GM12892 (cell line): ENCODE results near the gene YARS1.
A peak's percentile ranks its signal among the peaks of the same experiment; 100 is the strongest.

ENCODE experiments used
- DNase-seq: peaks from one replicate; pipeline ENCODE4 v3.0.0; 2011; ENCODE audit not compliant: insufficient read length
- FAIRE-seq: peaks from 2 replicates; lab custom pipeline; 2011; peaks lifted over from hg19 to GRCh38; lab: Jason Lieb, UNC
- POLR2A ChIP-seq: IDR thresholded peaks from 2 replicates; pipeline ENCODE4 v1.6.1; 2011; ENCODE audit warnings: low read depth, low read length, control low read depth
- POLR2AphosphoS5 ChIP-seq: IDR thresholded peaks from 2 replicates; pipeline ENCODE4 v1.6.1; 2011; ENCODE audit warnings: low read depth, low read length, control low read depth
- TAF1 ChIP-seq: IDR thresholded peaks from 2 replicates; pipeline ENCODE4 v1.6.1; 2011; ENCODE audit warnings: low read depth, mild to moderate bottlenecking, control low read depth, low read length, borderline replicate concordance

The YARS1 gene

DNA sequence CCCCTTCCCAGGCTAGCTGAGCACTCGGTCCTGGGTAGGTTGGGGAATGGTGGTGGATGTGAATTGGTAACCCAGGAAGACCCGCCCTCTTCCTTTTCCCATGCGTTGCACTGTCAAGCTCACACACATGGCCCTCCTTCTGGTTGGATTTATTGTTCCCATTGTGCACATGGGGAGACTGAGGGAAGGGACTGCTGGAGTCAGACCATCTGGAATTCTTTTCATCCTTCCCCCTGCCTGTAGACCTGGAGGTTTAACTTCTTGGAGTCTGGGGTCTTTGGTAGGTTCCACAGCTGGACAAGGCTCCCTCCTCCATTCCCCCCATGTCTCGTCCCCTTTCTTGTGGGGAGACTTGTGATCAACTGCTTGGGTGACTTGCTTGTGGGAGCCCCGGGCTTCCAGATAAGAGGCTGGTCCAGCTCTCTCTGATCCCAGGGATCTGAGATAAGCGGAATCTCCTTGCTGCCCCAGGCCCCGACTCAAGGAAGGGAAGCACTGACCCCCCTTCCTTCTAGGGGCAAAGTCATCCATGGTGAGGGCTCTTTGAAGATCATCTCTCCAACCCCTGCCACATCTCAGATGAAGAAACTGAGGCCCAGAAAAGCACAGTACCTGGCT, 58.9 kb downstream of the YARS1 start:
- DNase-seq (no peak), FAIRE-seq (no peak)
- TF ChIP-seq POLR2A (no peak), TAF1 (no peak), POLR2AphosphoS5 (no peak)

DNA sequence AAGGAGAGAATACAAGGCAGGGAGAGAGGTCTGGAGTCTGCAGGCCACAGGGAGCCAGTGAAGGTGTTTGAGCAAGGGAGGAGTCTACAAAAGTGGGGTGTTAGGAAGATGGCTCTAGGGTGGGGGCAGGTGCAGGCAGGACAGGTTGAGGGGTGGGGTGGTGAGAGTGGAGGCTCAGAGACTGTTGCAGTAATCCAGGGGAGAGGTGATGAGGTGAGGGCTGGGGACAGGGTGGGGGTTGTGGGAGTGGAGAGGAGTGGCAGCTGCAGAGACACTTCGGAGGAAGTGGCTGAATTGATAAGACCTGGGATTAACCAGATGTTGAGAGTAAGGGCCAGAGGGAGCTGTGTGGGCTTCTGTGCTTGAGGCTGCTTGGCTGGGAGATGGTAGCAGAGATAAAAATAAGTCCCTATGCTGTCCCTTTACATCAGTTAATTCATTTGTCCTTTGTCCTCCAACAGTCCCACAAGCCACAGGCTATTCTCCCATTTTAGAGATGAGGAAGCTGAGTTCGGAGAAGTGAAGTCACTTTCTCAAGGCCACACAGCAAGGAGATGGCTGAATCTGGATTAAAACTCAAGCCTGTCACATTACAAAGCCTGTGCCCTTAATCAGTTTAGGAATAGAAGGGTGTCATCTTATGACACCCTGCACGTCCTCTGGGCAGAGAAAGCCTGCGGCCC, 59.8 kb downstream of the YARS1 start:
- TF ChIP-seq POLR2A: no peak
- TF ChIP-seq TAF1: no peak
- no peak for TF ChIP-seq POLR2AphosphoS5
- DNase-seq (no peak), FAIRE-seq (no peak)

DNA sequence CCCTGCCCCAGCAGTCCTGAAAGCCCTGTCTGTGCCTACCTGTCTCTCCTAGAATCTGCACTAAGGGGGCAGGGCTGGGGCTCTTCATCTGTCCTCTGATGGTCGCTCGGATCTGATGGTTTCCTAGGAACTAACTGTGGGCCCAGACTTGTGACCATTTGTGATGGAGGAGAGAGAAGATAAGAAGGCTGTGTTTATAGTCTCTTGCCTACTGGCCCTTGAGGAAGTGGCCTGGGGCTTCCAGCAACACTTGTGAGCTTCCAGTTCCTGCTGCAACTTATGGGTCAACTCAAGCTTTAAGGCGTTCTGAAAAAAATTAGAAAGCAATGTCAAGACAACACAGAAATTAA, 61.4 kb downstream of the YARS1 start:
- FAIRE-seq (no peak), DNase-seq (no peak)
- no peak for TF ChIP-seq POLR2A
- TF ChIP-seq POLR2AphosphoS5: no peak
- TF ChIP-seq TAF1: no peak

DNA sequence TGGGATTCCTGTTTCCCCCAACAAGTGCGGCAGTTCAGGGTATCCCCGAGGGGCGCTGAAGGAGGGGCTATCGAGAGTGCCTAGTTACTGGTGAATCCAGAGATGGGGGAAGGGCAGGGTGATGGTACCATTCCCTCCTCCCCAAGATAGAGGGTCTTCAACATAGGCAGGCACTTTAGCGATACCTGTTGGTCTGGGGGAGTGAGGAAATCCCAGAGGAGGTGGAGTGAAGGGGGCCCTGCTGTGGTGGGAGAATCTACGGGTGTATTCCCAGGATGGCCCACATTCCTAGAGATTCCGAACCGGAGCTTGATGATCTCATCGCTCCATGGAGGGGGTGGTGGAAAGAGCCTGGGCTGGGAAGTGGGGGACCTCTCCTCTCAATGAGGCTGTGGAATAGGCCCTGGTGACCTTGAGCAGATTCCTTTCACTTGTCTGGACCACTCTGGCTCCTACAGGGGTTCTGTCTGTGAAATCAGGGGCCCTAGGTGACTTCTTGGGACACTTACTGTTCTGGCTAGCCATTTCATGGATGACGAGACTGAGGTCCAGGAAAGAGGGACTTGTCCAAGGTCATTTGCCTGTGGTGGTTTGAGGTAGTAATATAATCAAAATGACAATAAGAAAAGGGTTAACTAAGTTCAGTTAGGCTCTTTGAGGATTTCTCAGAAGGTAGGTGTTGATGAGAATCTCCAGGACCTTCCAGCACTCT, 61.9 kb downstream of the YARS1 start:
- FAIRE-seq (no peak), DNase-seq (no peak)
- no peak for TF ChIP-seq POLR2AphosphoS5

DNA sequence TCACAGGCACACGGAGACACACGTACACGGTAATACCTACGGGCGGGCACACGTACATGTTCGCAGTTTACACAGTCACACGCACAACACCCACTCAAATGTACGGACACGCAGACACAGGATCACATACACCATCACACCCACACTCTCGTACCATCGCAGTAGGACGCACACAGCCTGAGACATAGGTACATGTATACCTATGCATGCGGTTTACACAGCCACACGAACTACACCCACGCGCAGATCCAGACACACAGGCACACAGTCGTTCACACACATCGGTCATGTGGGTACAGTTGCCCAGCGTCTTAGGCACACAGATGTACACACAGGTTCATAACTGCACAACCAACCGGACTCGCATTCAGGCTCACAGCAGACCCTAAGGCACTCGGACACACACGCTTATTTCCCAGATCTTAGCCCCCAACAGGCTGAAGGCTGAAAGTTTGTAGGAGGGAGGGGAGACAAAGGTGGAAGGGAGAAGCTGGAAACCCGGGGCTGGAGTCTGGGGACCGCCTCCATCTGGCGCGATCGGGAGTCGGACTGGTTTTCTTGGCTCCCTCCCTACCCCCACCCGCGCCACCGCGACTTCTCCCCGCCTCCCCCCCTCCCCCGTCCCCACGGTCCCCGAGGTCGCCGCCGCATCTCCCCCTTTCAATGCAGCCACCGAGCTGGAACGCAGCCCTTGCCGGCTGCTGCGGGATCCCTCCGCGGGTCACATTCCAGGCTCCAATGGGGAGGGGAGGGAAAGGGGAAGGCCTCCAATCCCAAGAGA, 62.7 kb downstream of the YARS1 start:
- peak; percentile 66 for FAIRE-seq
- no peak for TF ChIP-seq POLR2A
- DNase-seq: no peak

DNA sequence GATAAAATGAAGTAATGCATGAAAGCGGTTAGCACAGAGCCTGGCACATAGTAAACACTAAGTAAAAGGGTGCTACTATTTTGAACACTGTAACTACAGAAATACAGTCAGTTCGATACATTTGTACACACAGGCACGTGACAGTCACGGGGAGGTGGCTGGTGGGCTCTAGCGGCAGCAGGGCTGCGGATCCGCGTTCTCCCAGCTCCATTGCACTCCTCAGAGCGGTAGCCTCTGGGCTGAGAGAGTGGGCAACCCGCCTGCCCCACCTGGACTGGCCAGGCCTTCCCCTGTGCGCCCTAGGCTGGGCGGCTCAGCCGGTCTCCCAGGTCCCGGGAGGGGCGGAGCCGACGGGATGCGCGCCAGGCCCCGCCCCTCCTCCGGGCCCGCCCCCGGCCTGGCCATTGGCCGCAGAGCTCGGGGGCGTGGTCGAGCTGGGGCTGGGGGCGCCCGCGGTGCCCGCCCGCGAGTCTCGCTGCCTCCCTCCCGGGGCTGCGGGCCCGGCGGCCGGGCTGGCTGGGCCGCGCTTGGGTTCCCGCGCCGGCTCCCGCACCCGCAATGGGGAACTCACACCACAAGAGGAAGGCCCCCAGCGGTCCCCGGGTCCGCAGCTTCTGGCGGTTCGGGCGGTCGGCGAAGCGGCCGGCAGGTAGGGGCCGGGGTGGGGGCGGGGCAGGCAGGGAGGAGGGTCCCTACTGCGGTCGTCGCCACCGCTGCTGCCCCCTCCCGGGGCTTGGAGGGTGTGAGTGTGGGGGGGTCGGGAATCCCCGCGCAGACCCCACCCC, 63.4 kb downstream of the YARS1 start:
- FAIRE-seq (peak; percentile 38), DNase-seq (peak; percentile 94)
- no peak for TF ChIP-seq TAF1
- TF ChIP-seq POLR2A: no peak
- no peak for TF ChIP-seq POLR2AphosphoS5

DNA sequence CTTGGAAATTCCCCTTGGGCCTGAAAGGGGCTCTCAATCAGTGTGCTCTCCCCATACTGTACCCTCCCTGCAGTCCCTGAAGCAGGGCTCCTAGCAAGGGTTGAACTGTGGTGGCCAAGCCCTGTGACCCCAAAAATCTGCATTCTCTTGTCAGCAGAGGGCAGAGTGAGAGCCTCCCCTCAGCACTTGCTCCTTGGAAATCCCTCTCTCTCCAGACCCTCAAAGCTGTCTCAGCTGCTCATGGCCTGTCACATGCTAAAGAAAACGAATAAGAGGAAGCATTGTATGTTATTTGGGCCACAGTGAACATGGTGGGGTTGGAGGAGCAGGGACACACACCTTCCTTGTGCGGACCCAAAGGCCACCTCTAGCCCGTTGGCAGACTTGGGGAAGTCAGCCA, 67.4 kb downstream of the YARS1 start:
- no peak for TF ChIP-seq POLR2A
- no peak for TF ChIP-seq POLR2AphosphoS5
- TF ChIP-seq TAF1: no peak
- FAIRE-seq (no peak), DNase-seq (no peak)

DNA sequence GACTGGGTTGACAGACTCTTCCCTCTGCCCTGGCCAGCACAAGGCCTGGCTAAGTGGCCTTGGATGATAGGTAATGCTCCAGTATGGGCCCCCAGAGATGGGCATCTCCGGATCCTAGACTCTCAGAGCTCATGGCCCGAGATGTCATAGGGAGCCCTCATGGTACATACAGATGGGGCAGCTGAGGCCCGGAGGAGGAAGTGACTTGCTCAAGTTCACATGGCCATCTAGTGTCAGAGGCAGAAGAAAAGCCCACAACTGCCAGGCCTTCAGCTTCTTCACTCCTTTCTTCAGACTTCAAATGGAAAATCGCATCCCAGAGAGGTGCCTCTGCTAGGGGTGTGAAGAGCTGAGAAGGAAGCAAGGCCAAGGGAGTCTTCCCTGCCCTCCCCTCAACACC, 67.8 kb downstream of the YARS1 start:
- TF ChIP-seq TAF1 (no peak), POLR2AphosphoS5 (no peak), POLR2A (no peak)
- no peak for DNase-seq
- no peak for FAIRE-seq

DNA sequence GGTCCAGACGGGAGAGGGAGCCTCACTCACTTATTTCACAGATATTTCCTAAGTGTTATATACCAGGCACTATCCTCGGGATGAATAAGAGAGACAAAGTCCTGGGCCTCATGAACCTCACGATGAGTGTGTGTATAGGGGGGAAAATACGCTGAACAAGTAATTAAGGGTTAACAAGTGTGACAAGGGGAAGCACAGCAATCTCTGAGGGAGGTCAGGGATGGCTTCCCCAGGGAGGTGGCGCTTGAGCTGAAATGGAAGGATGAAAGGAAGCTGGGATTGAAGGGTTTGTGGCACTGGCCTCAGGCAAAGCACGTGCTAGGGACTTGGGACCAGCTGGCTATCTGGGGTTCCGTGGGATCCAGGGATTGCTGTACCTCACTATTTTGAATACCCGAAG, 68.2 kb downstream of the YARS1 start:
- FAIRE-seq: no peak
- DNase-seq: no peak
- TF ChIP-seq POLR2A: no peak
- TF ChIP-seq POLR2AphosphoS5: no peak
- no peak for TF ChIP-seq TAF1

DNA sequence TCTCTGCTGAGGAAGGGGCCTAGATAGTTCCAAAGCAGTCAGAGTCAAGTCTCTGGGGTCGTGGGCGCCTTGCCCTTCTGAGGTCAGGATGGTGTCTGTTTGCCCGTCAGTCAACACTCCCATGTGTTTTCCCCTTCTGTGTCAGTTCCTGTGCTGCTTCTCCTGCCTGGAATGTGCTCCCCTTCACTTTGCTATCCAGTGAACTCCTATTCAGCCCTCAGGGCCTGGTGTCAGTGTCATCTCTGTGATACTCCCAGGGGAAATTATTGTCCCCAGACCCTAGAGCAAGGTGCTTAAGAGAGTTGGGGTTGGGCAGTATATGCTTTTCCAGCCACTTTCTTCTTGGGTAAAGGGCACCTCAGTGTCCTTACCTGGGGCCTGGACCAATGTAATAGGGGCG, 68.8 kb downstream of the YARS1 start:
- FAIRE-seq: no peak
- no peak for TF ChIP-seq TAF1
- TF ChIP-seq POLR2AphosphoS5: no peak
- no peak for TF ChIP-seq POLR2A
- no peak for DNase-seq

DNA sequence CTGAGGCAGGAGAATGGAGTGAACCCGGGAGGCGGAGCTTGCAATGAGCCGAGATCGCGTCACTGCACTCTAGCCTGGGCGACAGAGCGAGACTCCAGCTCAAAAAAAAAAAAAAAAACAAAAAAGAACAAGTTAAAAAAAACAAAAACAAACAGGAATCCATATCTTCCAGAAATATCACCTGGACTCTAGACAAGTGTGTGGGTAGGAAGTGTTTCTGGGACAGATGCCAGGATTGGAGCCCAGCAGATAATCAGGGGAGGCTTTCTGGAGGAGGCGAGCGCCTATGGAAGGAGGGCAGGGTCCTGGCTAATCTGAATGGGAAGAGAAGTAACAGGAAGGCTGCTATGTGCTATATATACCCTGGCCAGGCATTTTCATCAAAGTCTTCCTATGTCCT, 71.0 kb downstream of the YARS1 start:
- FAIRE-seq (no peak), DNase-seq (no peak)
- TF ChIP-seq POLR2A (no peak), TAF1 (no peak), POLR2AphosphoS5 (no peak)
